ENCODE measurements around the gene PRR19. TPM values are rescaled to one million over a fixed set of nuclear protein-coding genes. Genes with fewer than 3 reads are reported as not detected.
"Not testable (repeated sequence)": the region's sequence is repeated elsewhere in the genome, so short reads cannot be mapped to it uniquely, and the experiment has no call there.

PRR19 gene
- polyA plus RNA-seq, 6 donors from 2014 or later: 0.25 to 0.51 (median 0.34) TPM; not detected in 3

DNA sequence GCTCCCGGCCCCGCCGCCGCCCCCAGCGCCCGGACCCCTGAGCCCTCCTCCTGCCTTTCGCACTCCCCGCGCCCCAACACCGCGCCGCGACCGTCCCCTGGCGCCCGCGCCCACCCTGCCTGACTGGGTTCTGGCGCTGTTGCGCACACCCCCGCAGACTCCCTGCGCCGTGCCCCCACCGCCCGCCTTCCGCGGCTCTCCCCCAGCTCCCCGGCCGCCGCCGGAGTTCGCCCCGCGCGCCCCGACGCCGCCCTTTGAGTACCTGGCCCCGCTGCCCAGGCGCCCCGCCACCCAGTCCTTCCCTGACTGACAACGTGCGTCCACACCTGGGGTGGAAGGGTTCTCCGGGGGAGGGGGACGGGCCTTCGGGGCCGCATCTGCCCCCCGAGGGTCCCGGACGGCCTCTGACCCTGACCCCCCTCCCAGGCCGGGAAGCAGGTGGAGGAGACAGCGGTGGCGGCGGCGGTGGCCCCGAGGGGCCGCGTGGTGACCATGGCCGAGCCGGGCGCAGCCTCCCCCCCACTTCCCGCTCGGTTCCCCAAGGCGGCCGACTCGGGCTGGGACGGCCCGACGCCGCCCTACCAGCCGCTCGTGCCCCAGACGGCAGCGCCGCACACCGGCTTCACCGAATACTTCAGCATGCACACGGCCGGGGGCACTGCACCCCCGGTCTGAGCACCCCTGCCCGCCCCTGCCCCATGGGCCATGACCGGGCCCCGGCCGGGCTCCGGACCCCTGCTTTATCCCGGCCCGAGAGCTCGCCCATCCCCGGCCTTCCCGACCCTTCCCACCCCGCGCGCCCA, 22.1 kb downstream of the PRR19 start:
- no peaks in the 10 kb centered on the region for H3K9me3 Mint-ChIP-seq
- peaks cover 4 to 6% of the 10 kb centered on the region in 2 donors for H3K36me3 Mint-ChIP-seq
- ATAC-seq (ENCODE audit: low read depth in 2 of 2) (no peak), DNase-seq (peak; percentile 25)
- H3K27ac Mint-ChIP-seq: no peak overlapping the region
- H3K27me3 Mint-ChIP-seq: peaks cover 15 to 18% (median 16%) of the 10 kb centered on the region in 3 donors
- peaks cover 23 to 43% (median 34%) of the 10 kb centered on the region in 3 donors for H3K4me1 Mint-ChIP-seq
- H3K4me3 Mint-ChIP-seq: peak overlapping the region in 5 of 8 donors; percentile 51 to 98 (median 93)

DNA sequence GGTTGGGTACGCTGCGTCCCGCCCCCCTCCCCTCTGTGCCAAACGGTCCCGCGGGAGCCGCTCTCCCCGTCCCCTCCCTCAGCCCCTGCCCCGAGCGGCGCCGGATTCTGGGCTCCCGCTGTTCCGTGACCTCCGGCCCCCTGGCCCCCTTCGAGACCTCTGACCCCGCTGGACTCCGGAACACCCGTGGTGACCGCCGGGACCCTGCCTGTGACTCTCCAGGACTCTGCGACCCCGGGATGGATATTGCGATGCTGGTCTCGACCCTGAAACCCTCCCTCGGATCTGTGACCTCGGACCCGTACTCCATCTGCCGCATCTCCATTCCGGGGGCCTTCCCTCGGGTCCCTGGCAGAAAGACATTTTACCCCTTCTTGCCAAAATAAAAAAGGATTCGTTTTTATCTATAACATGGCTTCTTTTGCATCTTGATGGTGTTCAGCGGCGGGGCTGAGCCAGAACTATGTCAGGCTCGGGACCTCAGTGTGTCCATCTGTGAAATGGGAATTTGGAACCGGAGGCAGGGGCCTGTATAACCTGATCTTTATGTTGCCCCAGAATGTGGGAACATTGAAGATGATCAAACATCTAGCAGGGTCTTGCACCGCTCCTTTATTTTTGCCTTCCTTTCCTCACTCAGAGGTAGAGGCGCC, 22.8 kb downstream of the PRR19 start:
- Mint-ChIP-seq H3K4me1 (peaks cover 24 to 46% (median 37%) of the 10 kb centered on the region in 3 donors), H3K9me3 (no peaks in the 10 kb centered on the region), H3K36me3 (peaks cover 4 to 6% of the 10 kb centered on the region in 2 donors), H3K27me3 (peaks cover 15 to 18% (median 16%) of the 10 kb centered on the region in 3 donors), H3K4me3 (peak overlapping the region; percentile 90 to 98 (median 96)), H3K27ac (peak overlapping the region in 5 of 6 donors; percentile 58 to 91 (median 81))
- no peak for DNase-seq
- ATAC-seq (ENCODE audit: low read depth in 2 of 2): no peak

DNA sequence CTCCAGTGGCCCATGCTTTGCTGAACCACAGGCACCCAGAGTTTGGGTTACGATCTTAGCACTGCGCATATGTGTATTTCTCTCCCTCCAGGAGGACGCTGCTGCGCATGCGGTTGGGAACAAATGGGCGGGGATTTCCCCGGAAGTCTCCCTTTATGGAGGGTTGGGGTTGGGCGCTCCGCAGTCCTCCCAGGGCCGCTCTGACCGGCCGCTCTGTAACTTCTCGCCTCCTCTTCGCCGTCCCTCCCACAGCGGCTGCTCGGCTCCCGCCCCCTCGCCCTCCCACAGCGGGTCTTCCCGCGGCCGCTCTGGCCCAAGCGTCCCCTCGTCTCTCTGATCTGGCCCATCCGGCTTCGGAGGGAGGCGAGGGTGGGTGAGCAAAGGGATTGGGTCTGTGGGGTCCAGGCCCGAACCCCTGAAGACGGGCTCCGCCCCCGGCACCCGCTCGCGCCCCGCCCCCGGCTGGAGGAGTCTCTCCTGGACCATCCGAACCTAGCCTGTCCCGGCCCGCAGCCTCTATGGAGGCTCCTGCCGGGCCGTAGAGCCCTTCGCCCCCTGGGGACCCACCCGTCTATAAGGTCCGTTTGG, 23.5 kb downstream of the PRR19 start, which contains the start of gene MEGF8:
Gene MEGF8 (plus strand): TSS at position 328 of the 588 bp plus-strand sequence. CDS start 609 bp downstream, outside the sequence.
- peak within 1 kb of the TSS; percentile 90 to 98 (median 96) for H3K4me3 Mint-ChIP-seq
- peaks cover 4 to 6% of the 10 kb centered on the region in 2 donors for H3K36me3 Mint-ChIP-seq
- H3K27me3 Mint-ChIP-seq: peaks cover 15 to 18% (median 16%) of the 10 kb centered on the region in 3 donors
- peak within 1 kb of the TSS; percentile 58 to 91 (median 82) for H3K27ac Mint-ChIP-seq
- DNase-seq (peak; percentile 97), ATAC-seq (ENCODE audit: low read depth in 2 of 2) (peak; percentile 87 to 89)
- peaks cover 25 to 51% (median 41%) of the 10 kb centered on the region in 3 donors for H3K4me1 Mint-ChIP-seq
- no peaks in the 10 kb centered on the region for H3K9me3 Mint-ChIP-seq

DNA sequence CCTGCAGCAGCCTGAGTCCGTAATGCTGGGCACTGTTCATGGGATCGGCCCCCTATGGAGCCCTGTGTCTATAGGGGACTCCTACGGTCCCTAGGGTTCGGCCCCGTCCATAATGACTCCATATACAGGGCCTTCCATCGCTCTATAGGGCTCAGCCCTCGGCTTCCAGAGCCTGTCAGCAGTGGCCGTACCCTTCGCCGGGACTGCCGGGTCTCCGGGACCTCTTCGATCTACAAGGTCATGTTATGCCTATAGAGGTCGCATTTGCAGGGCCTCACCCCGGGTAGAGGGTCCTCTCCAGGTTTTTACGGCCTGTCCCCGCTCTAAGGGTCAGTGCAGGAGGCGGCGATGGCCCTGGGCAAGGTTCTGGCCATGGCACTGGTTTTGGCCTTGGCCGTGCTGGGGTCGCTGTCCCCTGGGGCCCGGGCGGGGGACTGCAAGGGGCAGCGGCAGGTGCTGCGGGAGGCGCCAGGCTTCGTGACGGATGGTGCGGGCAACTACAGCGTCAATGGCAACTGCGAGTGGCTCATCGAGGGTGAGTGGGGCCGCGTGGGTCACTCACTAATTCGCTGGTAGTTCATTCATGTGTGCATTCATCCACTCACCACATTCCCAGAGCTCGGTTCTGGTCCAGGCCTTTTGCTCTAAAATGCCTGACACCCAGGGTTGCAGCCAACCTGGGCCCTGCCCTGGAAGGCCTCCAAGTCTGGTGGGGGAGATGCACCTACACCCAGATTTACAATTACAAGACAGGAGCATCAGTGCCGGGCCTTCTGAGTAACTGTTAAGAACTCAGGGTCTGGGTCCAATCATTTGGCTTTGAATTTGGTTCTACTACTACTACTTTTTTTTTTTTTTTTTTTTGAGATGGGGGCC, 24.2 kb downstream of the PRR19 start:
- Mint-ChIP-seq H3K4me1 (peaks cover 29 to 55% (median 47%) of the 10 kb centered on the region in 3 donors), H3K9me3 (no peaks in the 10 kb centered on the region), H3K36me3 (peaks cover 4 to 6% of the 10 kb centered on the region in 2 donors), H3K4me3 (peak overlapping the region; percentile 90 to 98 (median 96)), H3K27ac (peak overlapping the region in 5 of 6 donors; percentile 58 to 88 (median 81)), H3K27me3 (peaks cover 15 to 18% (median 16%) of the 10 kb centered on the region in 3 donors)
- DNase-seq (peak; percentile 35), ATAC-seq (ENCODE audit: low read depth in 2 of 2) (peak; percentile 22)

DNA sequence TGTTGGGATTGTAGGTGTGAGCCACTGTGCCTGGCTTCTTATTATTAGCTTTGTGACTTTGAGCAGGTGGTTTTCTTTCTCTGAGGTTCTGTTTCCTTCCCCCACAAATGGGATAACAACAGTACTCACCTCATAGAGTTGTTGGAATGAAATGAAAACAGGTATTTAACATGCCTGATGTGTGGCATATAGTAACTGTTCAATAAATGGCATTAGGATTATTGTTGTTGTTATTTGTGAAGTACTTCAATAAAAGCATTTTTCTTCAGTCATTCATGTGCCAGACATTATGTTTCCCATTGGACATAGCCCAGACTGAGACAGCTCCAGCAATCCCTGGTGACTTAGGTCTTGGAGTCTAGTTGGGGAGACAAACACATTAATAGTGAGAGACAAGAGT, 25.0 kb downstream of the PRR19 start:
- no peak overlapping the region for H3K27ac Mint-ChIP-seq
- DNase-seq (no peak), ATAC-seq (ENCODE audit: low read depth in 2 of 2) (no peak)
- peaks cover 29 to 55% (median 47%) of the 10 kb centered on the region in 3 donors for H3K4me1 Mint-ChIP-seq
- H3K27me3 Mint-ChIP-seq: peaks cover 10 to 16% (median 14%) of the 10 kb centered on the region in 3 donors
- H3K4me3 Mint-ChIP-seq: peak overlapping the region; percentile 29 to 98 (median 94)
- peaks cover 4 to 6% of the 10 kb centered on the region in 2 donors for H3K36me3 Mint-ChIP-seq
- no peaks in the 10 kb centered on the region for H3K9me3 Mint-ChIP-seq

DNA sequence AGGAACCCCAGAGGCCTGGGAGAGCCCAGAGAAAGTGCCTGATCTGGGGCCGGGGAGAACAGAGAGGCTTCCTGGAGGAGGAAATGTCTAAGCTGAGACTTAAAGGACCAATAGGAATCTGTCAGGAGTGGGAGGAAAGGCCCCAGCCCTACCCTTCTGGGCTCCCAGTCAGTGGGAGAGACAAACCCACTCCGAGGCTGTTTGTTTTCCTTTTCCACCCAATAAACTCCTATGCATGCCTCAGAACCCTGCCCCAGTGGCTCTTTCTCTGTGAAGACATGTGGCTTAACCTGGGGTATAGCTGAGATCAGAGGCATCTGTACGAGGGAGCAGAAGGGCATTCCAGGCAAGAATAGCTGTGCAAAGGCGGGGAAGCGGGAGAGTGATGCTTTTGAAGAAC, 25.4 kb downstream of the PRR19 start:
- Mint-ChIP-seq H3K27me3 (peaks cover 6 to 12% (median 10%) of the 10 kb centered on the region in 3 donors), H3K9me3 (no peaks in the 10 kb centered on the region), H3K36me3 (peaks cover 4 to 6% of the 10 kb centered on the region in 2 donors), H3K4me3 (peak overlapping the region in 5 of 8 donors; percentile 3 to 94 (median 81)), H3K27ac (no peak overlapping the region), H3K4me1 (peaks cover 29 to 55% (median 47%) of the 10 kb centered on the region in 3 donors)
- DNase-seq (no peak), ATAC-seq (ENCODE audit: low read depth in 2 of 2) (no peak)

DNA sequence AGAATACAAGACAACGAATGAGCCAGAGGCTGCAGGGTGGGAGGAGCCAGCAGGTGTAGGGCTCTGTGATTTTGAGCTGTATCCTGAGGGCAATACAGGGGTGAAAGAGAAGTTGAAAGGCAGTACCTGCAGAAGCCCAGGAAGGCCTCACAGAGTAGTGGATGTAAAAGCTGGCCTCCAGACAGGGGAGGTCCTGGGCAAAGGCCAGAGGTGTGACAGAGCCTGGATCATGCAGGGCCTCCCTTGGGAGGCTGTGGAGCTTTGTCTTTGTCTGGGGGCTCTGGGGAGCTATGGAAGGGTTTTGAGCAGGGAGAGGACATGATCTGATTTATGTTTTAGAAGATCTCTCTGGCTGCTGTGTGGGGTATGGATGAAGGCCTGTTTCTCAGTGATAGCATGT, 26.2 kb downstream of the PRR19 start:
- ATAC-seq (ENCODE audit: low read depth in 2 of 2): no peak
- H3K4me3 Mint-ChIP-seq: peak overlapping the region in 2 of 8 donors; percentile 81 to 93
- no peak for DNase-seq
- no peaks in the 10 kb centered on the region for H3K9me3 Mint-ChIP-seq
- peaks cover 29 to 55% (median 47%) of the 10 kb centered on the region in 3 donors for H3K4me1 Mint-ChIP-seq
- H3K27me3 Mint-ChIP-seq: peaks cover 6 to 7% (median 6%) of the 10 kb centered on the region in 3 donors
- peak overlapping the region in 3 of 6 donors; percentile 17 to 82 (median 69) for H3K27ac Mint-ChIP-seq
- H3K36me3 Mint-ChIP-seq: peaks cover 4 to 6% of the 10 kb centered on the region in 2 donors

DNA sequence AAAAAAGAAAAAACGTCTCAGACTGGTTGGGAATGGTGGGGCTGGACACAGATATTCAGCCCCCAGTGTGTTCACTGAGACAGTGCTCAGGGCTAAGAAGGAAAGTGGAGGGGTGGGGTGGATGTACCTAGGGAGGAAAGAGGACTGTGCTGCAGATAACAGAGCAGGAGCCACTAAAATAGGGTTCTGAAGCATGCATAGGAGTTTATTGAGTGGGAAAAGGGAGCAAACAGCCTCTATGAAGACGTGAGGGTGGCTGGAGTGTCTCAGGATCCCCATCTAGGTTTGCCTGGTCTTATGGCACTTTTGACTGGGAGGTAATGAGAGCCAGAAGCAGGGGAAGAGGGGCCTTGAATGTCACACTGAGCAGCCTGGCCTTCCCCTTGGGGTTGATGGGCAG, 26.9 kb downstream of the PRR19 start:
- Mint-ChIP-seq H3K4me3 (peak overlapping the region in 1 of 8 donors; percentile 37), H3K36me3 (peaks cover 4 to 6% of the 10 kb centered on the region in 2 donors), H3K9me3 (no peaks in the 10 kb centered on the region), H3K27ac (peak overlapping the region in 1 of 6 donors; percentile 92), H3K27me3 (peaks cover 6 to 7% (median 6%) of the 10 kb centered on the region in 3 donors), H3K4me1 (peaks cover 29 to 55% (median 44%) of the 10 kb centered on the region in 3 donors)
- ATAC-seq (ENCODE audit: low read depth in 2 of 2) (no peak), DNase-seq (no peak)

DNA sequence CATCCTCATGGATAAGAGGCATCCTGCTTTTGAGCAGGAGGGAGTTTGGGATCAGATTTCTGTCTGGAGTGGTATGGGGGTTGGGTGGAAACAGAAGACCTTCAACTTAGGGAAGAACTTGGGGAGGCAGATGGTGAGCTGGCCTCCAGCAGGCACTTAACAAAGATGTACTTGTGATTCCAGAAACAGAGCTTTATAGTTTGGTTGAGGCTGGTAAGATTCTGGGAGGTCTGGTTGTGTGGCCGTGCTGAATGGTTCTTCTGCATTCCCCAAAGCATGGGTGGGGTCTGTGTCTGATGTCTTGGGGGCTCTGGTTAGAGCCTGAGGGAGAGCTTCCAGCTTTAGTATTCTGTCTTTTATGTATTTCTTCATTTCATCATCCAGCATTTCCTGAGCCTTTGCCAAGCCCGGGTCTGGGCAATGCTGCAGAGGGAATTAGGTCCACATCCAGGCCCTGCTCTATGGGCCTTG, 28.3 kb downstream of the PRR19 start:
- H3K9me3 Mint-ChIP-seq: no peaks in the 10 kb centered on the region
- H3K27me3 Mint-ChIP-seq: peaks cover 0 to under 1% (median under 1%) of the 10 kb centered on the region in 3 donors
- no peak for ATAC-seq (ENCODE audit: low read depth in 2 of 2)
- H3K27ac Mint-ChIP-seq: peak overlapping the region in 3 of 6 donors; percentile 26 to 72 (median 57)
- no peak overlapping the region for H3K4me3 Mint-ChIP-seq
- peaks cover 23 to 48% (median 37%) of the 10 kb centered on the region in 3 donors for H3K4me1 Mint-ChIP-seq
- no peak for DNase-seq
- H3K36me3 Mint-ChIP-seq: peaks cover under 1% of the 10 kb centered on the region in 2 donors

DNA sequence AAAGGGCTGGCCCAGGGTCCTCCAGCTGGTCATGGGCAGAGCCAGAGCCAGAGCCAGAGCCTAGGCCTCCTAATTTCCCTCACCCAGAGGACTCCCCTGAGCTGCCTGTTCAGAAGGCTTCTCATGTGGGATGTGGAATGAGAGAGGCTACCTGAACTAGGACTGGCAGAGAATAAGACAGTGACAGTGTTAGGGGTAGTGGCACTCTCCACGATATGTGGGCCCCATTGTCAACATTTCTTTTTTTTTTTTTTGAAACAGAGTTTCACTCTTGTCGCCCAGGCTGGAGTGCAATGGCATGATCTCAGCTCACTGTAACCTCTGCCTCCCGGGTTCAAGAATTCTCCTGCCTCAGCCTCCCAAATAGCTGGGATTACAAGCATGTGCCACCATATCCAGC, 29.4 kb downstream of the PRR19 start:
- H3K27me3 Mint-ChIP-seq; H3K36me3 Mint-ChIP-seq; H3K9me3 Mint-ChIP-seq; DNase-seq; ATAC-seq (ENCODE audit: low read depth in 2 of 2); H3K27ac Mint-ChIP-seq; H3K4me3 Mint-ChIP-seq: not testable (repeated sequence)
- peaks cover 22 to 40% (median 33%) of the 10 kb centered on the region in 3 donors for H3K4me1 Mint-ChIP-seq

DNA sequence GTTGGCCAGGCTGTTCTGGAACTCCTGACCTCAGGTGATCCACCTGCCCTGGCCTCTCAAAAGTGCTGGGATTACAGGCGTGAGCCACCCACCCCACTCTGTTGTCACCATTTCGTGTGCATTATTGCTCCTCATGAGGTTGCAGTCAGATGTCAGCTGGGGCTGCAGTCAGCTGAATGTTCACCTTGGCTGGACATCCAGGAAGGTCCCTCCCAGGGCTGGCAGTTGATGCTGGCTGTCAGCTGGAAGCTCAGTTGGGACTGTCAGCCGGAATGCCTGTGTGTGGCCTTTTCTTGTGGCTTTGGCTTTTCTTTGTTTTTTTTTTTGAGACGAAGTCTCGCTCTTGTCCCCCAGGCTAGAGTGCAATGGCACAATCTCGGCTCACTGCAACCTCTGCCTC, 30.1 kb downstream of the PRR19 start:
- H3K4me3 Mint-ChIP-seq: no peak overlapping the region
- ATAC-seq (ENCODE audit: low read depth in 2 of 2) (no peak), DNase-seq (no peak)
- peaks cover 22 to 32% (median 26%) of the 10 kb centered on the region in 3 donors for H3K4me1 Mint-ChIP-seq
- no peaks in the 10 kb centered on the region for H3K9me3 Mint-ChIP-seq
- H3K36me3 Mint-ChIP-seq: no peaks in the 10 kb centered on the region
- H3K27ac Mint-ChIP-seq: no peak overlapping the region
- no peaks in the 10 kb centered on the region for H3K27me3 Mint-ChIP-seq

DNA sequence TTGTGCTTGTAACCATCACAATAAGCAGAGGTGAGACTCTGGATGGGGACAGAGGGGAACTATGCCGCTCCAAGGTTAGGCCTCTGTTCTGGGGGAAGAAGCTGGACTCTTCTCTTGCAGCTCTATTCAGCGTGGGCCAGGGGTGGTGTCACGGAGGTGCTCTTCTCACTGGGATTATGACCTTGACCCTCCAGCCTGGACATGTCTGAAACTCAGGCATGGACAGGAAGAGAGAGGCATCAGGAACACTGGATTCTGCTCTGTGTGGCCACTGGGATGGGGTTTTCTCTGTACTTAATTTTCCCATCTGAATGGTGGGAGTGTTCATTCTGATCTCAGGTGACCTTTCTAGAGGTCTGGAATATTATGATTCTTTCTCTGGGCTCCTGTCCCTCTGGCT, 31.1 kb downstream of the PRR19 start:
- H3K4me3 Mint-ChIP-seq: no peak overlapping the region
- no peaks in the 10 kb centered on the region for H3K36me3 Mint-ChIP-seq
- no peak overlapping the region for H3K27ac Mint-ChIP-seq
- no peak for ATAC-seq (ENCODE audit: low read depth in 2 of 2)
- H3K27me3 Mint-ChIP-seq: no peaks in the 10 kb centered on the region
- no peaks in the 10 kb centered on the region for H3K9me3 Mint-ChIP-seq
- peaks cover 15 to 23% (median 17%) of the 10 kb centered on the region in 3 donors for H3K4me1 Mint-ChIP-seq
- no peak for DNase-seq

All from naive B cell (primary cell).